Liver (tissue), 3 donors: Measurements from ENCODE around the gene VLDLR.

Source experiments
- CTCF ChIP-seq: fragments of 150-350 bp; IDR thresholded peaks from 2 replicates; pipeline ENCODE4 v1.5.1; 2017; ENCODE audit warnings: improper control_type of control experiment, low read depth, low read length; ENCODE audit not compliant: missing input control
- MAX ChIP-seq: IDR thresholded peaks from 2 replicates; pipeline ENCODE4 v1.6.1; 2016; ENCODE audit warnings: antibody characterized with exemption
- RAD21 ChIP-seq, 2 donors: IDR thresholded peaks; 2 replicates each; pipeline ENCODE4 v1.6.1; 2016; ENCODE audit warnings: antibody characterized with exemption in 2 of 2, mild to moderate bottlenecking in 2 of 2
- REST ChIP-seq: IDR thresholded peaks from 2 replicates; pipeline ENCODE4 v1.6.1; 2016; ENCODE audit warnings: antibody characterized with exemption, mild to moderate bottlenecking
- RXRA ChIP-seq, 2 donors: IDR thresholded peaks; 2 replicates each; pipeline ENCODE4 v1.6.1; 2017 to 2018; ENCODE audit warnings: antibody characterized with exemption in 2 of 2, mild to moderate bottlenecking in 1 of 2
- donor health status: healthy.
- donor health status: healthy.

- TF ChIP-seq CTCF = no peak
- TF ChIP-seq RAD21 (IDR thresholded peaks at IDR 0.05) = no peak
- TF ChIP-seq MAX = no peak
- TF ChIP-seq RXRA (IDR thresholded peaks at IDR 0.05) = no peak
- no peak for TF ChIP-seq REST
These were observed 56.6 kb downstream of the VLDLR start for GRCh38 chr9:2677915-2678889.
